Glutamatergic neuron (in vitro differentiated cells): ENCODE measurements around the gene SLC39A7. TPM values are rescaled to one million over a fixed set of nuclear protein-coding genes. Genes with fewer than 3 reads are reported as not detected.
A peak's percentile ranks its signal among the peaks of the same experiment; 100 is the strongest.

Experiments
- DNase-seq: peaks from one replicate; pipeline ENCODE4 v3.0.0; 2022
- H3K27ac Mint-ChIP-seq: one replicate; pipeline ENCODE4 v1.8.0; 2020; ENCODE audit warnings: mild to moderate bottlenecking, mixed read lengths, inconsistent platforms; ENCODE audit not compliant: unreplicated experiment
- H3K27me3 Mint-ChIP-seq: one replicate; pipeline ENCODE4 v1.8.0; 2020; ENCODE audit warnings: mild to moderate bottlenecking, moderate library complexity, mixed read lengths, inconsistent platforms; ENCODE audit not compliant: unreplicated experiment
- H3K36me3 Mint-ChIP-seq: one replicate; pipeline ENCODE4 v1.8.0; 2020; ENCODE audit warnings: mild to moderate bottlenecking, mixed read lengths, inconsistent platforms; ENCODE audit not compliant: unreplicated experiment
- H3K4me1 Mint-ChIP-seq: one replicate; pipeline ENCODE4 v1.8.0; 2020; ENCODE audit warnings: mild to moderate bottlenecking, low read depth, mixed read lengths, inconsistent platforms; ENCODE audit not compliant: unreplicated experiment
- H3K4me3 Mint-ChIP-seq: one replicate; pipeline ENCODE4 v1.8.0; 2020; ENCODE audit warnings: mild to moderate bottlenecking, mixed read lengths, inconsistent platforms; ENCODE audit not compliant: unreplicated experiment
- H3K9me3 Mint-ChIP-seq: one replicate; pipeline ENCODE4 v1.8.0; 2020; ENCODE audit warnings: mild to moderate bottlenecking, moderate library complexity, mixed read lengths, inconsistent platforms; ENCODE audit not compliant: unreplicated experiment
- microRNA-seq: library from miRNA; unstranded; fragments of <30 nt; microRNA quantifications from one replicate; pipeline ENCODE4, GENCODE V29; 2020; ENCODE audit not compliant: unreplicated experiment
- total RNA-seq: library from RNA; stranded (reverse); fragmentation: NEBNext Ultra II Directional; extraction: Animal tissue kit (Norgen Biotek cat#: 25700); gene quantifications from one replicate; pipeline ENCODE4 v1.2.1, GENCODE V29; 2021; ENCODE audit not compliant: unreplicated experiment
- TF ChIP-seq, protein P1 (sequence below): fragments of 200-600 bp; sonication (generic); IDR thresholded peaks from one replicate; pipeline ENCODE4 v1.5.0; 2021; ENCODE audit not compliant: partially characterized antibody, unreplicated experiment

The SLC39A7 gene
- total RNA-seq, 1 donor from 2014 or later, result 92.8 TPM

DNA sequence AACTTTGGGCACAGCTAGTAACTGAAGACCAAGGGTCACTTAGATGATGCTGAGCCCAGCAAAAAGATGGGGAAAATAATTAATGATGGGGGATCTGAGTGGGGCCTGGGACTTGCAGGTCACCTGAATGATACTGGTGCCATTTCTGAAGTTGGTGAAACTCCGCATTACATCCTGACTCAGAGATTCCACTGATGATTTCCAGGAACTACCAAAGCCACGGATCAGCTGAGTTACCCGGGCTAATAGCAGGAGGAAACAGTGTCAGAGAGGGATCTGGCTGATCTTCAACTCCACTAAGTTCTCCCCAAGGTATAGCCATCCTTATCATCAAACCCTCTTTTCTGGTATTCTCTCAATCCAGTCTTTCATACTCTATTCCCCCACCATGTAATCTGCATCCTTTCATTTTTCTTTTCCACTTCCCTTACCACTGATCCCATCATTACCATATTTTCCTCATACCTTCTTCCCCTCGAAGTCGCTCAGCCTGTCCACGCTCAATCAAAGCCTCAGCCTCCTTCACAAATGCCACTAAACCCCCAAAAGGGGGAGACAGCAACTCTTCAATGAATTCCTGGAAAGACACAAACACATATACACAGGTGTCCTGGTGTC lies 50.8 kb downstream of the SLC39A7 start:
- DNase-seq, result no peak
- peaks cover 3% of the 10 kb centered on the region for H3K9me3 Mint-ChIP-seq
- H3K4me3 Mint-ChIP-seq, result peak overlapping the region; percentile 62
- TF ChIP-seq, protein P1, sequence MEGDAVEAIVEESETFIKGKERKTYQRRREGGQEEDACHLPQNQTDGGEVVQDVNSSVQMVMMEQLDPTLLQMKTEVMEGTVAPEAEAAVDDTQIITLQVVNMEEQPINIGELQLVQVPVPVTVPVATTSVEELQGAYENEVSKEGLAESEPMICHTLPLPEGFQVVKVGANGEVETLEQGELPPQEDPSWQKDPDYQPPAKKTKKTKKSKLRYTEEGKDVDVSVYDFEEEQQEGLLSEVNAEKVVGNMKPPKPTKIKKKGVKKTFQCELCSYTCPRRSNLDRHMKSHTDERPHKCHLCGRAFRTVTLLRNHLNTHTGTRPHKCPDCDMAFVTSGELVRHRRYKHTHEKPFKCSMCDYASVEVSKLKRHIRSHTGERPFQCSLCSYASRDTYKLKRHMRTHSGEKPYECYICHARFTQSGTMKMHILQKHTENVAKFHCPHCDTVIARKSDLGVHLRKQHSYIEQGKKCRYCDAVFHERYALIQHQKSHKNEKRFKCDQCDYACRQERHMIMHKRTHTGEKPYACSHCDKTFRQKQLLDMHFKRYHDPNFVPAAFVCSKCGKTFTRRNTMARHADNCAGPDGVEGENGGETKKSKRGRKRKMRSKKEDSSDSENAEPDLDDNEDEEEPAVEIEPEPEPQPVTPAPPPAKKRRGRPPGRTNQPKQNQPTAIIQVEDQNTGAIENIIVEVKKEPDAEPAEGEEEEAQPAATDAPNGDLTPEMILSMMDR, result no peak
- peak overlapping the region; percentile 7 for H3K27ac Mint-ChIP-seq
- peaks cover 8% of the 10 kb centered on the region for H3K27me3 Mint-ChIP-seq
- H3K36me3 Mint-ChIP-seq, result no peaks in the 10 kb centered on the region
- peaks cover 18% of the 10 kb centered on the region for H3K4me1 Mint-ChIP-seq

DNA sequence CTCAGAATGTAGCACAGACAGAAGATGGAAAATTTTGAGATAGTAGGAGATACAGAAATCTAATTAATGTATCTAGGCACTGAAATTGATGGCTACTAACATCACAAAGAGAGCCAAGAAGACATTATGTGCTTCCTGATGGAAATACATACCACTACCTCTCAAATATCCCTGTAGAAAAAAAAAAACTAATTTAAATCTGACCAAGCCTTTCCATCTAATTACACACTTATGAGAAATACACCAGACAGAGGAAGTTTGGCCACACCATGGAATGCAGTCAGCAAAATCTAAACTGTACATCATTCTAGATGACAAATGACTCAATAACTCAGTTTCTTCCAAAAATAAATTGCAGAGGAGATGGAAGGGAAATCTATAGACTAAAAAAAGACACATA lies 52.1 kb downstream of the SLC39A7 start:
- peaks cover 8% of the 10 kb centered on the region for H3K27me3 Mint-ChIP-seq
- peaks cover 18% of the 10 kb centered on the region for H3K4me1 Mint-ChIP-seq

More for the DNA sequence above, 52.1 kb downstream of the SLC39A7 start:
- TF ChIP-seq, protein P1, result no peak
- Mint-ChIP-seq H3K9me3 (peaks cover 3% of the 10 kb centered on the region), H3K27ac (no peak overlapping the region), H3K36me3 (no peaks in the 10 kb centered on the region), H3K4me3 (no peak overlapping the region)
- DNase-seq, result no peak

Small RNAs within 50 kb of the gene (microRNA-seq; reads per million reads assigned to microRNA genes)
- 8.3 reads per million, percentile 44 among the genes with 10 or more reads in this experiment for gene MIR219A1

Other genes with a start within 250 kb of the SLC39A7 start
- 0.76 TPM for gene HLA-DMA, start 247.8 kb upstream of the SLC39A7 start, total RNA-seq
- gene BRD2, start 232.3 kb upstream of the SLC39A7 start, total RNA-seq, result 213 TPM
- gene HLA-DOA, start 191.3 kb upstream of the SLC39A7 start, total RNA-seq, result 0.69 TPM
- gene HLA-DPA1, start 127.2 kb upstream of the SLC39A7 start, total RNA-seq, result 1.0 TPM
- gene HLA-DPB1, start 124.9 kb upstream of the SLC39A7 start, total RNA-seq, result 4.7 TPM
- gene COL11A2, start 8.4 kb upstream of the SLC39A7 start, total RNA-seq, result 3.8 TPM
- 45.3 TPM for gene RXRB, start 202 bp upstream of the SLC39A7 start, total RNA-seq
- gene HSD17B8, start 3.8 kb downstream of the SLC39A7 start, total RNA-seq, result 4.6 TPM
- 37.3 TPM for gene RING1, start 7.6 kb downstream of the SLC39A7 start, total RNA-seq
- 50.9 TPM for gene VPS52, start 71.0 kb downstream of the SLC39A7 start, total RNA-seq
- gene RPS18, start 71.2 kb downstream of the SLC39A7 start, total RNA-seq, result 1,024 TPM
- gene B3GALT4, start 76.3 kb downstream of the SLC39A7 start, total RNA-seq, result 8.6 TPM
- gene WDR46, start 88.4 kb downstream of the SLC39A7 start, total RNA-seq, result 48.3 TPM
- gene PFDN6, start 88.7 kb downstream of the SLC39A7 start, total RNA-seq, result 69.7 TPM
- 61.3 TPM for gene RGL2, start 98.1 kb downstream of the SLC39A7 start, total RNA-seq
- gene TAPBP, start 113.2 kb downstream of the SLC39A7 start, total RNA-seq, result 4.7 TPM
- gene ZBTB22, start 116.9 kb downstream of the SLC39A7 start, total RNA-seq, result 21.7 TPM
- gene DAXX, start 122.1 kb downstream of the SLC39A7 start, total RNA-seq, result 37.1 TPM
- 14.8 TPM for gene KIFC1, start 191.0 kb downstream of the SLC39A7 start, total RNA-seq
- gene PHF1, start 210.1 kb downstream of the SLC39A7 start, total RNA-seq, result 73.5 TPM
- gene CUTA, start 217.2 kb downstream of the SLC39A7 start, total RNA-seq, result 384 TPM
- gene SYNGAP1, start 219.2 kb downstream of the SLC39A7 start, total RNA-seq, result 75.1 TPM